ENCODE measurements around the gene NEU1.
"Not testable (repeated sequence)": the region's sequence is repeated elsewhere in the genome, so short reads cannot be mapped to it uniquely, and the experiment has no call there.

Gene NEU1

DNA sequence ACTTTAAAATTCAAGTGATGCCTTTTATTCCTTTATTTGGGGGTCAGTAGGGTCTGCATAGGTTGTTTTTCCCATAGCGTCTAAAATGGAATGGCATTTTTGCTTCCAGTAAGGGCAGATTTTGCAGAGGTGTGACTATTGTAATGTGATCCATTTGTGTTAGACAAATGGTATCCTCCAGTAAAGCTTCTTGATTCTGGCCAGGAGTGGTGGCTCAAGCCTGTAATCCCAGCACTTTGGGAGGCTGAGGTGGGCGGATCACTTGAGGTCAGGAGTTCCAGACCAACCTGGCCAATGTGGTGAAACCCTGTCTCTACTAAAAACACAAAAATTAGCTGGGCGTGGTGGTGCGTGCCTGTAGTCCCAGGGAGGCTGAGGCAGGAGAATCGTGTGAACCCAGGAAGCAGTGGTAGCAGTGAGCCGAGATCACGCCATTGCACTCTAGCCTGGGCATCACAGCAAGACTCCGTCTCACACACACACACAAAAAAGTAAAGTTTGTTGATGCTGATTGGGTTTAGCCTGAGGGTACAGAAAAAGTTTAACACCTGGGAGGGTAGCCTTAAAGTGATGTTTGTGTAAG lies 44.6 kb downstream of the NEU1 start:
- not testable (repeated sequence) for DNase-seq (ENCODE audit: low read depth in 2 of 2)

DNA sequence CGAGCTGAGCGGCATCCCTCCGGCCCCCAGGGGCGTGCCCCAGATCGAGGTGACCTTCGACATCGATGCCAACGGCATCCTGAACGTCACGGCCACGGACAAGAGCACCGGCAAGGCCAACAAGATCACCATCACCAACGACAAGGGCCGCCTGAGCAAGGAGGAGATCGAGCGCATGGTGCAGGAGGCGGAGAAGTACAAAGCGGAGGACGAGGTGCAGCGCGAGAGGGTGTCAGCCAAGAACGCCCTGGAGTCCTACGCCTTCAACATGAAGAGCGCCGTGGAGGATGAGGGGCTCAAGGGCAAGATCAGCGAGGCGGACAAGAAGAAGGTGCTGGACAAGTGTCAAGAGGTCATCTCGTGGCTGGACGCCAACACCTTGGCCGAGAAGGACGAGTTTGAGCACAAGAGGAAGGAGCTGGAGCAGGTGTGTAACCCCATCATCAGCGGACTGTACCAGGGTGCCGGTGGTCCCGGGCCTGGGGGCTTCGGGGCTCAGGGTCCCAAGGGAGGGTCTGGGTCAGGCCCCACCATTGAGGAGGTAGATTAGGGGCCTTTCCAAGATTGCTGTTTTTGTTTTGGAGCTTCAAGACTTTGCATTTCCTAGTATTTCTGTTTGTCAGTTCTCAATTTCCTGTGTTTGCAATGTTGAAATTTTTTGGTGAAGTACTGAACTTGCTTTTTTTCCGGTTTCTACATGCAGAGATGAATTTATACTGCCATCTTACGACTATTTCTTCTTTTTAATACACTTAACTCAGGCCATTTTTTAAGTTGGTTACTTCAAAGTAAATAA lies 45.3 kb downstream of the NEU1 start:
- not testable (repeated sequence) for DNase-seq (ENCODE audit: low read depth in 2 of 2)

DNA sequence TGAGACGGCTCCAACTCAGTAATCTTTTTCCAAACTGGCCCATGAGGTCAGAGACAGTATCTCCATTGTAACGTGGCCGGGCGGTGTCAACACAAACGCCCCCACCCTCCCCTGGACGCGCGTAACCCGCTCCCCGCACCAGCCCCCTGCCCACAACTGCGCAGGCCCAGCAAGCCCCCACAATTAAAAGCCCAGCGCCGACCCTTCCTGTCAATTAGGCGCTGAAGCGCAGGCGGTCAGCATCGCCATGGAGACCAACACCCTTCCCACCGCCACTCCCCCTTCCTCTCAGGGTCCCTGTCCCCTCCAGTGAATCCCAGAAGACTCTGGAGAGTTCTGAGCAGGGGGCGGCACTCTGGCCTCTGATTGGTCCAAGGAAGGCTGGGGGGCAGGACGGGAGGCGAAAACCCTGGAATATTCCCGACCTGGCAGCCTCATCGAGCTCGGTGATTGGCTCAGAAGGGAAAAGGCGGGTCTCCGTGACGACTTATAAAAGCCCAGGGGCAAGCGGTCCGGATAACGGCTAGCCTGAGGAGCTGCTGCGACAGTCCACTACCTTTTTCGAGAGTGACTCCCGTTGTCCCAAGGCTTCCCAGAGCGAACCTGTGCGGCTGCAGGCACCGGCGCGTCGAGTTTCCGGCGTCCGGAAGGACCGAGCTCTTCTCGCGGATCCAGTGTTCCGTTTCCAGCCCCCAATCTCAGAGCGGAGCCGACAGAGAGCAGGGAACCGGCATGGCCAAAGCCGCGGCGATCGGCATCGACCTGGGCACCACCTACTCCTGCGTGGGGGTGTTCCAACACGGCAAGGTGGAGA lies 47.4 kb downstream of the NEU1 start, which contains the start of the genes HSPA1A and HSPA1L:
HSPA1A (plus strand) TSS at position 519 of the 814 bp plus-strand sequence; CDS start at position 733, 214 bp downstream.
HSPA1L (minus strand) TSS at position 259 of the 814 bp plus-strand sequence. CDS start 3,311 bp downstream, outside the sequence.
- peak in 1 of 2 donors; percentile 62 for DNase-seq (ENCODE audit: low read depth in 2 of 2)

DNA sequence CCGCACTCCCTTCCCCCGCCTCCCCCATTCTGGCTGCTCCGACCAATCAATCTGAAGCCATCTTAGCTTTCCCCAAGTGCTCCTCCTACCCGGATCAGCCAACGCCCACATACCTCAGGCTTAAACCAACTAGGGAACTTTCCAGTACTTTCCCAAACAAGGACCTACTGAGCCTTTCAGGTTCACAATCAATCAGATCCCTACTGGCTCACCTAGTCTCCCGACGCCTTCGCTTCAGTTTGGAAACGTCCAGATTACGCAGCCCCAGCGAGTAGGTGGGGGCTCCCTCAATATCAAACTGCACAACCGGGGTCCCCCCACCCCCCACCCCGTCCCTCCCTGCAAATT lies 48.0 kb downstream of the NEU1 start:
- peak; percentile 60 to 62 for DNase-seq (ENCODE audit: low read depth in 2 of 2)

DNA sequence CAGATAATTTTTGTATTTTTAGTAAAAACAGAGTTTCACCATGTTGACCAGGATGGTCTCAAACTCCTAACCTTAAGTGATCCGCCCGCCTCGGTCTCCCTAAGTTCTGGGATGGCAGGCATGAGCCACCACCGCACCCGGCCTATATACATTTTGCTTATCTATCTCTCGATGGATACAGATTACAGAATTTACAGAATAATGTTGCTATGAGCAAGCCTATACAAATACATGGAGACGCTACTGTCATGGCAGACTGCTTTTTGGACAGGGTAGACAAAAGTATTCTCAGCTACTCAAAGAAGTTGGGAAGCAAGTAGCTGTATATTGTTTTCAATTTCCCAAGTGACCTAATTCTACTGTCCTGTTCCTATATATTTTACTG lies 49.2 kb downstream of the NEU1 start:
- no peak for DNase-seq (ENCODE audit: low read depth in 2 of 2)

DNA sequence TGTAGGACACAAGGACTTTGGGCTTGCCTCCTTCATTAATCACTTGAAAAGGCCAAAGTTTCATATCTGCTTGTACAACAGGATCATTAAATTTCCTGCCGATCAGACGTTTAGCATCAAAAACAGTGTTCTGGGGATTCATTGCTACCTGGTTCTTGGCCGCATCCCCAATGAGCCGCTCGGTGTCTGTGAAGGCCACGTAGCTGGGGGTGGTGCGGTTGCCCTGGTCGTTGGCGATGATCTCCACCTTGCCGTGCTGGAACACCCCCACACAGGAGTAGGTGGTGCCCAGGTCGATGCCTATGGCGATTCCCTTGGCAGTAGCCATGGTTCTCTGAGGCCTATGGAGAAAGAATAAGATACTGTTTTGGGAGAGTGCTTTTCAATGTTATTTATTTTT lies 51.0 kb downstream of the NEU1 start:
- no peak for DNase-seq (ENCODE audit: low read depth in 2 of 2)

DNA sequence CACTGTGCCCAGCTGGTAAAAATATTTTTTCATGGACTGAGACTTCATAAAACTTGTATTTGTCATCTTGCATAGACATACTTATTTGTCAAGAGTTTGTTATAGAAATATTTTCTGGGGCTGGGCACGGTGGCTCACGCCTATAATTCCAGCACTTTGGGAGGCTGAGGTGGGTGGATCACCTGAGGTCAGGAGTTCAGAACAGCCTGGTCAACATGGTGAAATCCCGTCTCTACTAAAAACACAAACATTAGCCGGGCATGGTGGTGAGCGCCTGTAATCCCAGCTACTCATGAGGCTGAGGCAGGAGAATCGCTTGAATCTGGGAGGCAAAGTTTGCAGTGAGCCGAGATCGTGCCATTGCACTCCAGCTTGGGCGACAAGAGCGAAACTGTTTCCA lies 54.0 kb downstream of the NEU1 start:
- DNase-seq (ENCODE audit: low read depth in 2 of 2): not testable (repeated sequence)
